Stomach (tissue), 4 donors: ENCODE results near the gene UGT1A7.

Source experiments
- CTCF ChIP-seq, 7 experiments: fragments of 450-650 bp in 4 of 7; fragments of 200-600 bp in 3 of 7; sonication (generic) in 3 of 7; IDR thresholded peaks; one replicate each; pipeline ENCODE4 v1.5.1; 2016 to 2019; ENCODE audit warnings: antibody characterized with exemption in 7 of 7, control low read depth in 2 of 7, mild to moderate bottlenecking in 1 of 7
- EP300 ChIP-seq: sonication (generic); formaldehyde crosslinking; IDR thresholded peaks from one replicate; pipeline ENCODE4 v1.6.1; 2017; ENCODE audit warnings: antibody characterized with exemption
- POLR2A ChIP-seq, 4 donors: fragments of 450-650 bp; IDR thresholded peaks; one replicate each; pipeline ENCODE4 v1.6.1; 2016; ENCODE audit warnings: antibody characterized with exemption in 4 of 4, control low read depth in 2 of 4, mild to moderate bottlenecking in 1 of 4, moderate library complexity in 1 of 4
- POLR2AphosphoS5 ChIP-seq, 3 donors: sonication (generic); formaldehyde crosslinking; IDR thresholded peaks; one replicate each; pipeline ENCODE4 v1.6.1; 2016; ENCODE audit warnings: antibody characterized with exemption in 3 of 3

DNA sequence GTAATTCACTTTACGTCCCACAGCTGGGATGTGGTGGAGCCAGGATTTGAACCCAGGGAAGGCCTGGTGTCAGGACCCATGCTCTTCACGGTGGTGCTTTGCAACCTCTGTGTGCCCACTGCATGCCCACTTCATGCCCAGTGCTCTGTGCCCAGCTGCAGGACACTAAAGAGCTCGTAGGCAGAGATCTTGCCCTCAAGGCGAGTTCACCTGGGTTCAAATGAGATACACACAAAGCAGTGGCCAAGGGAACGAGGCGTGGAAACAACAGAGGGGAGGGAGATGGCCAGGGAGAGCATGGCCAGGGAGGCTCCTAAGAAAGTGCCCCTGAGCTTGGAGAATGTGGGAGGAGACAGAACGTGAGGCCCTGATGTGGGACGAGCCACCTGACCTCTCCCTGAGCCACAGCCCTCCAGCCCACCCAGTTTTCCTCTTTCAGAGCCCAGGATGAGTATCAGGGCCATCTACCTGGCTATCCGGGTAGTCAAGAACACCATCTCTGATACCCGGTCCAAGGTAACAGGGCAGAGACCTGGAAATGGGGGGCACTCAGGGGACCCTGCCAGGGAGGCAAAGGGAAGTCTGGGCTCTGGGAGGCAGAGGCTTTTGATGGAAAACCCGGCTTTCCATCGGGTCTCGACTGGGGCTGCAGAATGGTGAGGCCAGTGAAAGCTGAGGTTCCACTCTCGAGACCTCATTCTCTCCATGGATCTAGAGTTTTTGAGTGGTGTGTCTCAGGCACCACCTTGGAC, 116.8 kb downstream of the UGT1A7 start:
- TF ChIP-seq CTCF (IDR thresholded peaks at IDR 0.05) (no peak), POLR2A (IDR thresholded peaks at IDR 0.05) (no peak), POLR2AphosphoS5 (IDR thresholded peaks at IDR 0.05) (no peak), EP300 (no peak)
